ENCODE data around the gene SYNPO2L. TPM values are rescaled to one million over a fixed set of nuclear protein-coding genes. Genes with fewer than 3 reads are reported as not detected.
A peak's percentile ranks its signal among the peaks of the same experiment; 100 is the strongest.

Gene SYNPO2L
- total and polyA plus RNA-seq, 2 experiments from 2014 or later, result not detected

DNA sequence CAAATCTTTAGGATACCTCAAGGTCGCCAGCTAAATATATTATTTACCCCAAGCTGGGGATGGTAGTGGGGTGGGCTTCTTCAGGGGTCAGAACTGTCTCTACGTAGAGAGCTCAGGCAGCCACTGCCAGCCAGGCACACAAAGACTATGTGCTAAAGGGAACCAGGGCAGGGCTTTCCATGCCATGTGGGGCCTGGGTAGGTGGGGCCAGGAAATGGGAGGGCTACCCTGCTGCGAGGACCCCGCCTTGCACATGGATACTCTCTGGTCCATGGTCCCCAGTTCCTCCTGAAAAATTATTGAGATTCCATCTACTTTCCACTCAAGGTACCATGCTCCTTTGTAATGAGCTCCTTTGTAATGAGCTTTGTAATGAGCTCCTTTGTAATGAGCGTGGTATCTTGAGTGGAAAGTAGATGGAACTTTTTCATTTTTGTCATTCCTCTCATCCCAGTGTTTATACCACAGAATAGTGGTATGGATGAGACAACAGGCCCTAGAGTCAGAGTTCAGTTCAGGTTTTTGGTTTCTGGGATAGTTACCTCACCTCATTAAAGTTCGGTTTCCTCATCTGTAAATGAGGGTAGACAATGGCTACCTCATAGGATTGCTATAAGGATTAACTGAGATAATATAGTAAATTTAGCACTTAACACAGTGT, 5.8 kb downstream of the SYNPO2L start:
- Histone ChIP-seq H3K9me2 (replicated peaks; ENCODE audit: insufficient read depth) (no peaks in the 10 kb centered on the region), H3K79me2 (no peaks in the 10 kb centered on the region), H2AFZ (no peak overlapping the region), H3K27ac (no peak overlapping the region), H3K4me3 (no peak overlapping the region), H3K4me1 (ENCODE audit: insufficient read depth) (peaks cover 10% of the 10 kb centered on the region), H3K36me3 (replicated peaks; ENCODE audit: insufficient read depth, low read depth) (no peaks in the 10 kb centered on the region), H4K20me1 (ENCODE audit: insufficient read depth, poor library complexity, severe bottlenecking) (no peaks in the 10 kb centered on the region), H3K27me3 (no peaks in the 10 kb centered on the region), H3K4me2 (no peak overlapping the region), H3K9me3 (ENCODE audit: low read depth) (no peaks in the 10 kb centered on the region)
- TF ChIP-seq, protein P1, sequence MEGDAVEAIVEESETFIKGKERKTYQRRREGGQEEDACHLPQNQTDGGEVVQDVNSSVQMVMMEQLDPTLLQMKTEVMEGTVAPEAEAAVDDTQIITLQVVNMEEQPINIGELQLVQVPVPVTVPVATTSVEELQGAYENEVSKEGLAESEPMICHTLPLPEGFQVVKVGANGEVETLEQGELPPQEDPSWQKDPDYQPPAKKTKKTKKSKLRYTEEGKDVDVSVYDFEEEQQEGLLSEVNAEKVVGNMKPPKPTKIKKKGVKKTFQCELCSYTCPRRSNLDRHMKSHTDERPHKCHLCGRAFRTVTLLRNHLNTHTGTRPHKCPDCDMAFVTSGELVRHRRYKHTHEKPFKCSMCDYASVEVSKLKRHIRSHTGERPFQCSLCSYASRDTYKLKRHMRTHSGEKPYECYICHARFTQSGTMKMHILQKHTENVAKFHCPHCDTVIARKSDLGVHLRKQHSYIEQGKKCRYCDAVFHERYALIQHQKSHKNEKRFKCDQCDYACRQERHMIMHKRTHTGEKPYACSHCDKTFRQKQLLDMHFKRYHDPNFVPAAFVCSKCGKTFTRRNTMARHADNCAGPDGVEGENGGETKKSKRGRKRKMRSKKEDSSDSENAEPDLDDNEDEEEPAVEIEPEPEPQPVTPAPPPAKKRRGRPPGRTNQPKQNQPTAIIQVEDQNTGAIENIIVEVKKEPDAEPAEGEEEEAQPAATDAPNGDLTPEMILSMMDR (IDR thresholded peaks at IDR 0.05; ENCODE audit: poor library complexity), result no peak
- TF ChIP-seq EZH2 (IDR thresholded peaks at IDR 0.05; ENCODE audit: borderline replicate concordance) (no peak), EZH2phosphoT487 (IDR thresholded peaks at IDR 0.05; ENCODE audit: low read depth, severe bottlenecking, unreplicated experiment) (no peak)
- WGBS (ENCODE audit: low lambda C conversion rate, missing lambda C conversion rate), result 96% methylated on average over 6 of the region's 6 CpGs
- DNase-seq (ENCODE audit: low spot score), result no peak

DNA sequence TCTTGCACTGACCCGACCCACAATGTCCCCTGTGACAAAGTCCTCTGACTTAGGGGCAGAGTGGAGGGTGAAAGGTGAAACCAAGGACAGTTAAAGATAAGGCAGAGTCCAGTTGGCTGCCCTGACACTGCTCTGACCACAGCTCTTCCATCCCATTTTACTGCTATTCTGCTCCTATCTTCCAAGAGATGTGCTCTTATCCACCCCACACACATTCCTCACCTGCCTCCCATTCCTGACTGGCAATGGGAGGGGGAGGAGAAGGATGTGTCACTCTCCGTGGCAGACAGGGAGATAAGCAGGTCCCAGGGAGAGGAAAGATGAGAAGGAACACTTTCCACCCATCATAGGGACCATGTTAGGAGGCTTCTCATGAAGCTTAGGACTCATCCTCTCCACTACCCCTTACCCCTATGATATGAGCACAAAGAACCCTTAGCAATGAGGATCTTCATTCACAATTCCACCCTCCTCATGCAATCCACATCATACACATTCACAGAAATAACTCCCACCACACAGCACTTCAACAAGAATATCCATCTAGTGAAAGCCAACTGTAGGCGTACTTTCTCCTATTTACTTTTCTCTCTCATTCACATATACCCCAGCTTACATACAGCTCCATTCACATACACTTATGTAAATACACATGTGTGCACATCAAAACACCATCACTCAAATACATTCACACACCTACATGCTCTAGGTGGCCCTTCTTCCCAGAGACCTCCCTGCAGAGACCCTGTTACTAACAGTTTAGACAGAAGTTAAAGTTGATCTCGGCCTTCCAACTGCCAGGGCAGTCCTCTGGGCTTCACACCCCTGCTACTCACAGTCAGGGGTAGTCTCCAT, 6.6 kb downstream of the SYNPO2L start:
- Histone ChIP-seq H3K4me3 (no peak overlapping the region), H3K4me1 (ENCODE audit: insufficient read depth) (peaks cover 10% of the 10 kb centered on the region), H3K36me3 (replicated peaks; ENCODE audit: insufficient read depth, low read depth) (no peaks in the 10 kb centered on the region), H3K79me2 (no peaks in the 10 kb centered on the region), H3K9me3 (ENCODE audit: low read depth) (no peaks in the 10 kb centered on the region), H3K27me3 (no peaks in the 10 kb centered on the region), H3K27ac (no peak overlapping the region), H3K9me2 (replicated peaks; ENCODE audit: insufficient read depth) (no peaks in the 10 kb centered on the region), H4K20me1 (ENCODE audit: insufficient read depth, poor library complexity, severe bottlenecking) (no peaks in the 10 kb centered on the region), H2AFZ (no peak overlapping the region), H3K4me2 (no peak overlapping the region)
- TF ChIP-seq, protein P1 (IDR thresholded peaks at IDR 0.05; ENCODE audit: poor library complexity), result no peak
- TF ChIP-seq EZH2 (IDR thresholded peaks at IDR 0.05; ENCODE audit: borderline replicate concordance) (no peak), EZH2phosphoT487 (IDR thresholded peaks at IDR 0.05; ENCODE audit: low read depth, severe bottlenecking, unreplicated experiment) (no peak)
- peak; percentile 37 for DNase-seq (ENCODE audit: low spot score)
- WGBS (ENCODE audit: low lambda C conversion rate, missing lambda C conversion rate), result 63% methylated on average over 4 of the region's 4 CpGs

DNA sequence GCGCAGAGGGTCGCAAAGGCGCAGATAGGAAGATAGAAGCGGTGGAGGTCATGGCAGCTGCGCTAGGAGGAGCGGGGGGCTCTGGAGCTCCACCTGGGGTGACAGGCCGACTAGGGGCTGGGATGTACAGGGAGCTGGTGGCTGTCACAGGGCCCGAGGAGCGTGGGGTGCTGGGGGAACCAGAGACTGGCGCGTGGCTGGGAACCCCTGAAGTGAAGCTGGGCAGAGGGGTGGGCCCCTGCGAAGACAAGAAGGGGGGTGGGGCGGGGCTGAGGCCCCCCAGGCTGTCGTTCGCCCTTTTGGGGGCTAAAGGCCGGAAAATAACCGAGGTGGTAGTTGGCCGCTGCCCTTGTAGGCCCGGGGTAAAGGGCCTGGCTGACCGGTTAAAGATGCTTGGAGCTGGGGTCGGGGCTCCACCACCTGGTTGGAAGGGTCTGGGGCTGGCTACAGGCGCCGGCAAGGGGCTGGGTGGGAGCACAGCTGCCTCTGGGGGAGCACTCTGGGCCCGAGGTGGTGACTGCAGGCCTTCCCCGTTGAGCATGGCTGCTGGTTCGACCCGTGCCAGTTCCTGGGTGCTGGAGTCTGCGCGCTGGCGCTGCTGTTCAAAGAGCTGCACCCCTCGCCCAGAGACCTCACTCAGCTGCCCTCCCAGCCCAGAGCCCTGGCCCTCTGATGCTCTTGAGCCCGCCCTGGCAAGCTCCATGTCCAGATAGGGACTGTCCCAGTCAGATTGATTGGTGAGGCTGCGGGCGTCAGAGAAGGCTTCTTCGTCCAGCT, 7.8 kb downstream of the SYNPO2L start:
- Histone ChIP-seq H3K27ac (peak overlapping the region; percentile 55), H4K20me1 (ENCODE audit: insufficient read depth, poor library complexity, severe bottlenecking) (no peaks in the 10 kb centered on the region), H3K79me2 (no peaks in the 10 kb centered on the region), H3K9me2 (replicated peaks; ENCODE audit: insufficient read depth) (no peaks in the 10 kb centered on the region), H3K36me3 (replicated peaks; ENCODE audit: insufficient read depth, low read depth) (no peaks in the 10 kb centered on the region), H3K9me3 (ENCODE audit: low read depth) (no peaks in the 10 kb centered on the region), H2AFZ (peak overlapping the region; percentile 99), H3K27me3 (no peaks in the 10 kb centered on the region), H3K4me1 (ENCODE audit: insufficient read depth) (peaks cover 10% of the 10 kb centered on the region), H3K4me3 (peak overlapping the region; percentile 91), H3K4me2 (peak overlapping the region; percentile 95)
- DNase-seq (ENCODE audit: low spot score), result no peak
- TF ChIP-seq EZH2 (IDR thresholded peaks at IDR 0.05; ENCODE audit: borderline replicate concordance) (no peak), EZH2phosphoT487 (IDR thresholded peaks at IDR 0.05; ENCODE audit: low read depth, severe bottlenecking, unreplicated experiment) (no peak)
- TF ChIP-seq, protein P1 (IDR thresholded peaks at IDR 0.05; ENCODE audit: poor library complexity), result no peak
- 61% methylated on average over 28 of the region's 35 CpGs for WGBS (ENCODE audit: low lambda C conversion rate, missing lambda C conversion rate)

All from hepatocyte (in vitro differentiated cells).